Measurements from ENCODE around the gene ADAM22. TPM values are rescaled to one million over a fixed set of nuclear protein-coding genes. Genes with fewer than 3 reads are reported as not detected.

ADAM22 gene
- total and polyA plus RNA-seq, 3 donors from 2014 or later: 2.9 to 4.4 (median 4.4) TPM

- Histone ChIP-seq H3K36me3 (ENCODE audit: low read depth, missing control alignments) (no peaks in the 10 kb centered on the region), H3K27ac (no peak overlapping the region), H3K4me1 (no peaks in the 10 kb centered on the region), H3K9me3 (no peaks in the 10 kb centered on the region), H3K27me3 (no peaks in the 10 kb centered on the region), H3K4me3 (no peak overlapping the region)
- 95 to 96% methylated on average over 4 of the region's 4 CpGs for WGBS, 2 donors
- TF ChIP-seq POLR2A (IDR thresholded peaks at IDR 0.05): no peak
- no peak for TF ChIP-seq CTCF (IDR thresholded peaks at IDR 0.05)
- DNase-seq: no peak
- intact Hi-C loops (cut with DNase I; ENCODE audit: low total_unique reads): no loop called here
Observed at GRCh38 chr7:88226201-88226600, 292.1 kb downstream of the ADAM22 start.

- WGBS, 2 donors: 87 to 88% methylated on average over 6 of the region's 6 CpGs
- Histone ChIP-seq H3K4me1 (no peaks in the 10 kb centered on the region), H3K27ac (no peak overlapping the region), H3K27me3 (no peaks in the 10 kb centered on the region), H3K4me3 (no peak overlapping the region), H3K9me3 (no peaks in the 10 kb centered on the region), H3K36me3 (ENCODE audit: low read depth, missing control alignments) (no peaks in the 10 kb centered on the region)
- DNase-seq: no peak
- intact Hi-C loops (cut with DNase I; ENCODE audit: low total_unique reads): no loop called here
- TF ChIP-seq POLR2A (IDR thresholded peaks at IDR 0.05): no peak
- TF ChIP-seq CTCF (IDR thresholded peaks at IDR 0.05): no peak
Observed at GRCh38 chr7:88226886-88227516, 292.9 kb downstream of the ADAM22 start.

- no peak for DNase-seq
- no peaks in the 10 kb centered on the region for H3K9me3 ChIP-seq
- TF ChIP-seq POLR2A (IDR thresholded peaks at IDR 0.05): no peak
- 96 to 98% methylated on average over 4 of the region's 4 CpGs for WGBS, 2 donors
- H3K4me1 ChIP-seq: no peaks in the 10 kb centered on the region
- no peaks in the 10 kb centered on the region for H3K36me3 ChIP-seq (ENCODE audit: low read depth, missing control alignments)
- H3K27me3 ChIP-seq: no peaks in the 10 kb centered on the region
- H3K4me3 ChIP-seq: no peak overlapping the region
- no peak overlapping the region for H3K27ac ChIP-seq
- intact Hi-C loops (cut with DNase I; ENCODE audit: low total_unique reads): no loop called here
Observed at GRCh38 chr7:88229302-88229995, 295.4 kb downstream of the ADAM22 start.

GRCh38 chr7:88230646-88231045, 296.6 kb downstream of the ADAM22 start:
- TF ChIP-seq CTCF (IDR thresholded peaks at IDR 0.05) (no peak), POLR2A (IDR thresholded peaks at IDR 0.05) (no peak)
- H3K36me3 ChIP-seq (ENCODE audit: low read depth, missing control alignments): no peaks in the 10 kb centered on the region
- 79 to 88% methylated on average over 5 of the region's 5 CpGs for WGBS, 2 donors
- no peaks in the 10 kb centered on the region for H3K9me3 ChIP-seq
- intact Hi-C loops (cut with DNase I; ENCODE audit: low total_unique reads): no loop called here
- no peaks in the 10 kb centered on the region for H3K27me3 ChIP-seq
- no peak overlapping the region for H3K27ac ChIP-seq
- no peak overlapping the region for H3K4me3 ChIP-seq
- no peaks in the 10 kb centered on the region for H3K4me1 ChIP-seq
- DNase-seq: no peak

- Histone ChIP-seq H3K4me3 (no peak overlapping the region), H3K27ac (no peak overlapping the region), H3K36me3 (ENCODE audit: low read depth, missing control alignments) (no peaks in the 10 kb centered on the region), H3K27me3 (no peaks in the 10 kb centered on the region), H3K4me1 (no peaks in the 10 kb centered on the region), H3K9me3 (no peaks in the 10 kb centered on the region)
- intact Hi-C loops (cut with DNase I; ENCODE audit: low total_unique reads): no loop called here
- DNase-seq: no peak
- TF ChIP-seq CTCF (IDR thresholded peaks at IDR 0.05) (no peak), POLR2A (IDR thresholded peaks at IDR 0.05) (no peak)
Observed at GRCh38 chr7:88233828-88234227, 299.8 kb downstream of the ADAM22 start.
